GM13976 (cell line): ENCODE data around the gene ARID4B.

Source experiments
- DNase-seq: peaks from one replicate; pipeline ENCODE4 v3.0.0; 2012; ENCODE audit warnings: low spot score
- CTCF ChIP-seq: IDR thresholded peaks from 2 replicates; pipeline ENCODE4 v1.5.1; 2012; ENCODE audit warnings: borderline replicate concordance, mild to moderate bottlenecking; ENCODE audit not compliant: insufficient read depth; ENCODE audit errors: extremely low read depth, missing control alignments, control extremely low read depth
- in situ Hi-C: fragments of 300-500 bp; cut with MboI; formaldehyde crosslinking; loops from one replicate; pipeline ENCODE4 v1.12.0; 2022; ENCODE audit warnings: low sequenced_read_pairs, mixed read lengths, inconsistent platforms; ENCODE audit not compliant: unreplicated experiment

The ARID4B gene

GRCh38 chr1:235127732-235128455 lies 200.1 kb downstream of the ARID4B start:
- in situ Hi-C loops, result no loop called here
- TF ChIP-seq CTCF, result no peak
- no peak for DNase-seq

- TF ChIP-seq CTCF, result no peak
- in situ Hi-C loops, result no loop called here
- DNase-seq, result no peak
These were observed 200.8 kb downstream of the ARID4B start for GRCh38 chr1:235127203-235127602.

GRCh38 chr1:235124665-235125064 lies 203.3 kb downstream of the ARID4B start:
- TF ChIP-seq CTCF, result no peak
- in situ Hi-C loops, result loop anchor here (25.0 kb wide), 1 partner anchor 663 kb away; no protein-coding TSS in a partner anchor
- DNase-seq, result no peak

- TF ChIP-seq CTCF, result no peak
- DNase-seq, result no peak
- in situ Hi-C loops, result loop anchor here (25.0 kb wide), 1 partner anchor 663 kb away; no protein-coding TSS in a partner anchor
These were observed 203.9 kb downstream of the ARID4B start for GRCh38 chr1:235124111-235124510.

- no peak for TF ChIP-seq CTCF
- DNase-seq, result no peak
- in situ Hi-C loops, result loop anchor here (25.0 kb wide), 1 partner anchor 665 kb away; no protein-coding TSS in a partner anchor
These were observed 205.6 kb downstream of the ARID4B start for GRCh38 chr1:235122348-235122747.
